Lower leg skin (tissue), 4 donors: ENCODE results near the gene LRRTM1. TPM values are rescaled to one million over a fixed set of nuclear protein-coding genes. Genes with fewer than 3 reads are reported as not detected.

Source experiments
- DNase-seq, 2 donors: peaks; one replicate each; pipeline ENCODE4 v3.0.0-alpha.2; 2019; ENCODE audit warnings: low spot score in 2 of 2
- H3K4me3 ChIP-seq: fragments of 200-600 bp; sonication (generic); 2 replicates; pipeline ENCODE4 v1.5.1; 2017; ENCODE audit warnings: mild to moderate bottlenecking, low read depth; ENCODE audit not compliant: poor library complexity, severe bottlenecking
- CTCF ChIP-seq, 3 donors: fragments of 450-650 bp; IDR thresholded peaks; one replicate each; pipeline ENCODE4 v1.5.1; 2016; ENCODE audit warnings: antibody characterized with exemption in 3 of 3, mild to moderate bottlenecking in 3 of 3, moderate library complexity in 2 of 3
- POLR2A ChIP-seq, 2 donors: fragments of 450-650 bp; IDR thresholded peaks; one replicate each; pipeline ENCODE4 v1.6.1; 2016 to 2017; ENCODE audit warnings: antibody characterized with exemption in 2 of 2, mild to moderate bottlenecking in 1 of 2, moderate library complexity in 1 of 2
- WGBS, 2 donors: methylation state at CpG; one replicate each; pipeline ENCODE4 v1.1.5; 2018; 5-methylcytosine and 5-hydroxymethylcytosine counted together
- intact Hi-C: fragments of 100-400 bp; cut with DNase I; formaldehyde crosslinking; loops from one replicate; pipeline ENCODE4 v1.15.0; 2023; ENCODE audit warnings: low total_unique reads
- total RNA-seq, 4 donors: library from RNA; depleted of rRNA; stranded (reverse); fragments of >200 nt; gene quantifications; one replicate each; pipeline ENCODE4 v1.1.0, GENCODE V29; 2016

The LRRTM1 gene, protein sequence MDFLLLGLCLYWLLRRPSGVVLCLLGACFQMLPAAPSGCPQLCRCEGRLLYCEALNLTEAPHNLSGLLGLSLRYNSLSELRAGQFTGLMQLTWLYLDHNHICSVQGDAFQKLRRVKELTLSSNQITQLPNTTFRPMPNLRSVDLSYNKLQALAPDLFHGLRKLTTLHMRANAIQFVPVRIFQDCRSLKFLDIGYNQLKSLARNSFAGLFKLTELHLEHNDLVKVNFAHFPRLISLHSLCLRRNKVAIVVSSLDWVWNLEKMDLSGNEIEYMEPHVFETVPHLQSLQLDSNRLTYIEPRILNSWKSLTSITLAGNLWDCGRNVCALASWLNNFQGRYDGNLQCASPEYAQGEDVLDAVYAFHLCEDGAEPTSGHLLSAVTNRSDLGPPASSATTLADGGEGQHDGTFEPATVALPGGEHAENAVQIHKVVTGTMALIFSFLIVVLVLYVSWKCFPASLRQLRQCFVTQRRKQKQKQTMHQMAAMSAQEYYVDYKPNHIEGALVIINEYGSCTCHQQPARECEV
- total RNA-seq, result under 1 TPM in 1 of 4 donors, not detected in 3; 0.10 TPM

DNA sequence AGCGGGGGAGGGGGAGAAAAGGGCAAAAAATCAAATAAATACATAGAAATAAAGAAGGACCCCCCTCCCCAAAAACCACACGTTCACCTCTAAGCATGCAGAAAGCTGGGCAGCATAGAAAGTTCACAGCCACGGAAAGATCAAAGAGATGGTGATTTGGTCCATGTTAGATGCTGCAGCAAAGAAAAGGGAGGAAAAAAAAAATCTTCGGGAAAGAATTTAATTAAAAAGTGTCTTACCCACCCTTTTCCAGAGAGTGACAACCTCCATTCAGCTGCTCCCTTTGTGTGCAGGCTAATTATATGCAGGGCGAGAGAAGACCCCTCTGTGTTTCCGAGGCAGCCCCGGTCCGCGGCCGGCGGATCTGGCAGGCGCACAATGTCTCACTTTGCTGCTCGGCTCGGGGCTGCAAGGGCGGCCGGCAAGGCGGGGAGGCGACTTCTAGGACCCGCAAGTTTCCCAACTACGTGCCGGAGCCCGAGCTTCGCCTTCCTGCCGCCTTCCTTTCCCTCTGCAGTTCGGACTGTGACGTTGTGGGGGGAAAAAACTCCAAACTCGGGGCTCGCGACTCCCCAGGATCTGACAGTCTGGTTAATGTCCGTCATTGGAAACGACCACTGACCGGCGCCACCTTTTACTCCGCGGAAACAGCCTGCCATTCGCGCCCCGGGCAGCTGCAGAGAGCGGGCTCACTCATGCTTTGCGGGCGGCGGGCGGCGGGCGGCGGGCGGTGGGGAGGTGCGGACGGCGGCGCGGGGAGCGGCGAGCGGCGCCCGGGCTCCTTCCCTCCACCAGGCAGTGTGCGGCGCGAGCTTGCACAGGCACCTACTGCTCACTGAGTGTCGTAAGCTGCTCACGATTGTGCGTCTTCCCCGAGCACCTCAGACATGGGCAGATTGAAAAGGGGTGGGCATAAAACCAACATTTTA lies at the start of gene LRRTM1:
Gene LRRTM1 (minus strand): TSS at position 844 of the 929 bp plus-strand sequence. CDS start 933 bp downstream, outside the sequence.
- intact Hi-C loops, result no loop called here
- H3K4me3 ChIP-seq, result no peak within 1 kb of the TSS
- no peak for DNase-seq
- no peak for TF ChIP-seq POLR2A (IDR thresholded peaks at IDR 0.05)
- WGBS, 2 donors, result 1 to 2% methylated on average over 45 to 47 of the region's 64 CpGs

DNA sequence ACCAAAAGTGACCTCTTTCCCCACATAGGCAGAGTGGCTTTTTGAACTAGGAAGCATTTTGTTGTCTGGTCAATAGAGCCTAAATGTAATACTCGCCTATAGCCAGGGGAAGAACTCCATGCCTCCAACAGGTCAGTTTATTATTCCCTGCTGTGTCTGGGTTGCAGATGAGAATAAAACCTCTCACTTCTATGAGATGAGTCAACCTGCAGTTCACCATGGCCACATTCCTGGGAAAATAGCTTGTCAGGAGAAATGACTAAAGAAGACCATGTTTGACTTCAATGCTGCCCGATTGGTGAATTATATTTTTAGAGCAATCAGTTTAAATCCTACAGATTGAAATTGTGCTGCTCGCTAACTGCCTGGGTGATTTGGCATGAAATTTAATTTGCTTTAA lies 46.7 kb upstream of the LRRTM1 start:
- TF ChIP-seq POLR2A (IDR thresholded peaks at IDR 0.05) (no peak), CTCF (IDR thresholded peaks at IDR 0.05) (no peak)
- WGBS, 2 donors, result 76 to 82% methylated on average over 3 of the region's 3 CpGs
- no peak for DNase-seq
- H3K4me3 ChIP-seq, result no peak overlapping the region
- intact Hi-C loops, result no loop called here

- TF ChIP-seq CTCF (IDR thresholded peaks at IDR 0.05) (no peak), POLR2A (IDR thresholded peaks at IDR 0.05) (no peak)
- H3K4me3 ChIP-seq, result no peak overlapping the region
- no peak for DNase-seq
- intact Hi-C loops, result no loop called here
These were observed 44.4 kb upstream of the LRRTM1 start for GRCh38 chr2:80348953-80349352.

- H3K4me3 ChIP-seq, result no peak overlapping the region
- intact Hi-C loops, result no loop called here
- TF ChIP-seq CTCF (IDR thresholded peaks at IDR 0.05) (no peak), POLR2A (IDR thresholded peaks at IDR 0.05) (no peak)
- WGBS, 2 donors, result 83 to 86% methylated on average over 1 of the region's 1 CpG
- no peak for DNase-seq
These were observed 43.5 kb upstream of the LRRTM1 start for GRCh38 chr2:80348078-80348477.

DNA sequence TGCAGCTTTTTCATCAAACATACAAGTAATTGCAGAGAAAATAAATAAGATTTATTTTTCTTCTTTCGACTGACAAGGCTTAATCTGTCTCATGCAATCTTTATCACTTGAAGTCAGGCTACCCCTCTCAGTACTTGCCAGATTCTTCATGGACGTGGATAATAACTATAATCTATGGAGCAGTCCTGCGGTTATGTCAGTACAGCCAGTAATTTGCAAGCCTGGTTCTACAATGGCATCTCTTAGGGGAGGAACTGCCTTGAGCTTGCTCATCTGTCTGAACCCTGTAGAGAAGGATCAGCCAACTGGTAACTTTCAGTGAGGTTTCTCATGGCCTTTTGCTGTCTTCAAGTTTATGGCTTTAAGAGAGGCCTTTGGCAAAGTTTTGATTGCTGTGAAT lies 35.5 kb upstream of the LRRTM1 start:
- 73 to 79% methylated on average over 3 of the region's 3 CpGs for WGBS, 2 donors
- TF ChIP-seq CTCF (IDR thresholded peaks at IDR 0.05) (no peak), POLR2A (IDR thresholded peaks at IDR 0.05) (no peak)
- no peak for DNase-seq
- H3K4me3 ChIP-seq, result no peak overlapping the region
- intact Hi-C loops, result no loop called here

- TF ChIP-seq POLR2A (IDR thresholded peaks at IDR 0.05), result no peak
- TF ChIP-seq CTCF (IDR thresholded peaks at IDR 0.05), result no peak
- intact Hi-C loops, result no loop called here
- 58 to 68% methylated on average over 2 of the region's 2 CpGs for WGBS, 2 donors
- H3K4me3 ChIP-seq, result no peak overlapping the region
- DNase-seq, result no peak
These were observed 34.2 kb upstream of the LRRTM1 start for GRCh38 chr2:80338794-80339193.
